DND-41 (cell line): Measurements from ENCODE around the gene ZNF625.

ENCODE experiments used
- ATAC-seq: fragments of 200-7000 bp; cut with Tn5 transposase; 3 replicates; pipeline ENCODE4 v1.9.1; 2021; ENCODE audit warnings: low read depth; ENCODE audit not compliant: insufficient read depth
- DNase-seq: peaks from one replicate; pipeline ENCODE4 v3.0.0-alpha.2; 2020
- H2AFZ ChIP-seq: 2 replicates; pipeline ENCODE4 v1.6.0; 2012; ENCODE audit warnings: low read depth, low read length
- H3K27ac ChIP-seq: 2 replicates; pipeline ENCODE4 v1.5.1; 2012; ENCODE audit warnings: low read length, inconsistent platforms
- H3K27me3 ChIP-seq: fragments of 200-600 bp; sonication (generic); 2 replicates; pipeline ENCODE4 v1.6.0; 2012; ENCODE audit warnings: low read length, mild to moderate bottlenecking, inconsistent platforms; ENCODE audit not compliant: insufficient read depth, poor library complexity
- H3K36me3 ChIP-seq: 2 replicates; pipeline ENCODE4 v1.5.1; 2012; ENCODE audit warnings: low read length, inconsistent platforms; ENCODE audit not compliant: insufficient read depth
- H3K4me1 ChIP-seq: 2 replicates; pipeline ENCODE4 v1.5.1; 2012; ENCODE audit warnings: mild to moderate bottlenecking, low read length; ENCODE audit not compliant: insufficient read depth
- H3K4me2 ChIP-seq: 2 replicates; pipeline ENCODE4 v1.6.0; 2012; ENCODE audit warnings: mild to moderate bottlenecking, moderate library complexity, low read length, inconsistent platforms; ENCODE audit not compliant: insufficient read depth
- H3K4me3 ChIP-seq, 2 experiments: fragments of 200-600 bp in 1 of 2; shearing (Covaris generic) in 1 of 2; 2 replicates each; pipeline ENCODE4 v1.5.1; 2012 to 2016; ENCODE audit warnings: inconsistent platforms in 2 of 2, low read length in 2 of 2, mild to moderate bottlenecking in 2 of 2, low read depth in 1 of 2, moderate library complexity in 1 of 2
- H3K79me2 ChIP-seq: 2 replicates; pipeline ENCODE4 v1.6.0; 2012; ENCODE audit warnings: low read length, inconsistent platforms; ENCODE audit not compliant: insufficient read depth
- H3K9ac ChIP-seq: 2 replicates; pipeline ENCODE4 v1.6.0; 2012; ENCODE audit warnings: low read depth, mild to moderate bottlenecking, inconsistent platforms, low read length, moderate library complexity
- H3K9me3 ChIP-seq: 2 replicates; pipeline ENCODE4 v1.5.1; 2012; ENCODE audit warnings: low read length, moderate library complexity, mild to moderate bottlenecking, inconsistent platforms; ENCODE audit not compliant: insufficient read depth, severe bottlenecking
- H4K20me1 ChIP-seq: 2 replicates; pipeline ENCODE4 v1.6.0; 2012; ENCODE audit warnings: low read length; ENCODE audit not compliant: insufficient read depth
- CTCF ChIP-seq: IDR thresholded peaks from 2 replicates; pipeline ENCODE4 v1.5.1; 2012; ENCODE audit warnings: borderline replicate concordance, low read length, moderate library complexity, mild to moderate bottlenecking; ENCODE audit not compliant: poor library complexity, severe bottlenecking; ENCODE audit errors: extremely low read depth
- EZH2 ChIP-seq: IDR thresholded peaks from 3 replicates; pipeline ENCODE4 v1.6.1; 2012; ENCODE audit warnings: borderline replicate concordance, low read depth, mild to moderate bottlenecking, moderate library complexity, low read length, inconsistent platforms; ENCODE audit not compliant: severe bottlenecking

The ZNF625 gene

GRCh38 chr19:12117201-12117970, 39.1 kb downstream of the ZNF625 start:
- TF ChIP-seq EZH2: no peak
- TF ChIP-seq CTCF: no peak
- H4K20me1 ChIP-seq: no peaks in the 10 kb centered on the region
- H3K27ac ChIP-seq: no peak overlapping the region
- peaks cover 38% of the 10 kb centered on the region for H3K36me3 ChIP-seq
- no peak for DNase-seq
- no peak overlapping the region for H3K4me2 ChIP-seq
- H2AFZ ChIP-seq: no peak overlapping the region
- H3K9me3 ChIP-seq: no peaks in the 10 kb centered on the region
- no peaks in the 10 kb centered on the region for H3K4me1 ChIP-seq
- no peaks in the 10 kb centered on the region for H3K79me2 ChIP-seq
- H3K9ac ChIP-seq: no peak overlapping the region
- ATAC-seq: no peak
- no peaks in the 10 kb centered on the region for H3K27me3 ChIP-seq
- no peak overlapping the region for H3K4me3 ChIP-seq

GRCh38 chr19:12113121-12113520, 43.4 kb downstream of the ZNF625 start:
- DNase-seq (no peak), ATAC-seq (no peak)
- Histone ChIP-seq H3K27ac (no peak overlapping the region), H3K9me3 (no peaks in the 10 kb centered on the region), H4K20me1 (peaks cover 6% of the 10 kb centered on the region; the same call in 1 of the 2 replicates), H3K27me3 (no peaks in the 10 kb centered on the region), H3K79me2 (peaks cover 23% of the 10 kb centered on the region), H3K36me3 (peaks cover 73% of the 10 kb centered on the region), H3K4me2 (no peak overlapping the region), H3K4me1 (no peaks in the 10 kb centered on the region), H3K9ac (no peak overlapping the region), H3K4me3 (no peak overlapping the region), H2AFZ (no peak overlapping the region)
- TF ChIP-seq EZH2 (no peak), CTCF (no peak)

- Histone ChIP-seq H3K9me3 (no peaks in the 10 kb centered on the region), H3K79me2 (peaks cover 26% of the 10 kb centered on the region), H3K36me3 (peaks cover 73% of the 10 kb centered on the region), H3K4me3 (no peak overlapping the region), H4K20me1 (peaks cover 6% of the 10 kb centered on the region; the same call in 1 of the 2 replicates), H3K27ac (no peak overlapping the region), H3K4me2 (no peak overlapping the region), H2AFZ (no peak overlapping the region), H3K27me3 (no peaks in the 10 kb centered on the region), H3K9ac (no peak overlapping the region), H3K4me1 (no peaks in the 10 kb centered on the region)
- DNase-seq (no peak), ATAC-seq (no peak)
- TF ChIP-seq CTCF: no peak
- TF ChIP-seq EZH2: no peak
Observed at GRCh38 chr19:12112701-12113100, 43.8 kb downstream of the ZNF625 start.
